GM23338 (cell line): ENCODE measurements around the gene ADAMTS17. TPM values are rescaled to one million over a fixed set of nuclear protein-coding genes. Genes with fewer than 3 reads are reported as not detected.

ENCODE experiments used
- ATAC-seq: fragments of 200-7000 bp; cut with Tn5 transposase; 3 replicates; pipeline ENCODE4 v1.9.1; 2020
- DNase-seq: peaks from one replicate; pipeline ENCODE4 v3.0.0-alpha.2; 2015; ENCODE audit warnings: low spot score
- H2AFZ ChIP-seq: fragments of 200-600 bp; sonication (generic); 2 replicates; pipeline ENCODE4 v1.8.0; 2016; ENCODE audit warnings: antibody characterized with exemption, mild to moderate bottlenecking, moderate library complexity
- H3F3A ChIP-seq: fragments of 200-600 bp; sonication (generic); replicated peaks from 2 replicates; pipeline ENCODE4 v1.8.0; 2017; ENCODE audit warnings: antibody characterized with exemption, mixed run types, low read depth
- H3K27ac ChIP-seq: fragments of 200-600 bp; sonication (generic); 2 replicates; pipeline ENCODE4 v1.6.1; 2016; ENCODE audit warnings: low read depth
- H3K27me3 ChIP-seq: fragments of 200-600 bp; sonication (generic); 2 replicates; pipeline ENCODE4 v1.8.0; 2016; ENCODE audit warnings: mild to moderate bottlenecking, mixed run types, moderate library complexity; ENCODE audit not compliant: insufficient read depth
- H3K36me3 ChIP-seq: fragments of 200-600 bp; sonication (generic); 2 replicates; pipeline ENCODE4 v1.8.0; 2016; ENCODE audit warnings: mild to moderate bottlenecking; ENCODE audit not compliant: insufficient read depth
- H3K4me1 ChIP-seq: fragments of 200-600 bp; sonication (generic); 2 replicates; pipeline ENCODE4 v1.8.0; 2016; ENCODE audit warnings: mild to moderate bottlenecking, moderate library complexity; ENCODE audit not compliant: insufficient read depth
- H3K4me2 ChIP-seq: fragments of 200-600 bp; sonication (generic); 2 replicates; pipeline ENCODE4 v1.7.1; 2017; ENCODE audit warnings: mixed run types
- H3K4me3 ChIP-seq: fragments of 200-600 bp; sonication (generic); 2 replicates; pipeline ENCODE4 v1.6.1; 2016; ENCODE audit warnings: mixed run types
- H3K79me2 ChIP-seq: fragments of 200-600 bp; sonication (generic); replicated peaks from 2 replicates; pipeline ENCODE4 v1.8.0; 2017; ENCODE audit warnings: mild to moderate bottlenecking; ENCODE audit not compliant: insufficient read depth
- H3K9me2 ChIP-seq: fragments of 200-600 bp; sonication (generic); 2 replicates; pipeline ENCODE4 v1.8.0; 2017; ENCODE audit not compliant: insufficient read depth
- H4K20me1 ChIP-seq: fragments of 200-600 bp; sonication (generic); replicated peaks from 2 replicates; pipeline ENCODE4 v1.8.0; 2017; ENCODE audit warnings: mild to moderate bottlenecking; ENCODE audit not compliant: insufficient read depth
- H3K27ac Mint-ChIP-seq: 2 replicates; pipeline ENCODE4 v1.8.0; 2020; ENCODE audit warnings: inconsistent platforms, mild to moderate bottlenecking, moderate library complexity, mixed read lengths
- H3K27me3 Mint-ChIP-seq: 3 replicates; pipeline ENCODE4 v1.8.0; 2022; ENCODE audit warnings: low read depth, mild to moderate bottlenecking, moderate library complexity, mixed read lengths, inconsistent platforms; ENCODE audit not compliant: insufficient read depth, poor library complexity
- H3K36me3 Mint-ChIP-seq: 3 replicates; pipeline ENCODE4 v1.8.0; 2021; ENCODE audit warnings: low read depth, mild to moderate bottlenecking, inconsistent platforms, moderate library complexity, mixed read lengths
- H3K4me1 Mint-ChIP-seq: 3 replicates; pipeline ENCODE4 v1.8.0; 2020; ENCODE audit warnings: mild to moderate bottlenecking, inconsistent platforms, mixed read lengths
- H3K4me3 Mint-ChIP-seq: 3 replicates; pipeline ENCODE4 v1.8.0; 2021; ENCODE audit warnings: moderate library complexity, mild to moderate bottlenecking, inconsistent platforms, mixed read lengths
- H3K9me3 Mint-ChIP-seq: 3 replicates; pipeline ENCODE4 v1.8.0; 2020; ENCODE audit warnings: moderate library complexity, mild to moderate bottlenecking, inconsistent platforms, mixed read lengths
- CREB1 ChIP-seq: fragments of 250-450 bp; sonication (Bioruptor Pico); IDR thresholded peaks from 2 replicates; pipeline ENCODE4 v1.5.0; 2020; ENCODE audit warnings: low read depth, mild to moderate bottlenecking, moderate library complexity
- EZH2 ChIP-seq: fragments of 200-600 bp; sonication (generic); IDR thresholded peaks from one replicate; pipeline ENCODE4 v1.8.0; 2017; ENCODE audit warnings: antibody characterized with exemption, mild to moderate bottlenecking, low read depth; ENCODE audit not compliant: unreplicated experiment
- EZH2phosphoT487 ChIP-seq: fragments of 200-600 bp; sonication (generic); IDR thresholded peaks from one replicate; pipeline ENCODE4 v1.8.1; 2018; ENCODE audit warnings: antibody characterized with exemption; ENCODE audit not compliant: unreplicated experiment
- JUNB ChIP-seq: IDR thresholded peaks from one replicate; pipeline ENCODE4 v1.6.1; 2016; ENCODE audit warnings: antibody characterized with exemption; ENCODE audit not compliant: unreplicated experiment
- NANOG ChIP-seq: IDR thresholded peaks from 2 replicates; pipeline ENCODE4 v1.6.1; 2016; ENCODE audit warnings: antibody characterized with exemption, borderline replicate concordance
- POLR2AphosphoS5 ChIP-seq: IDR thresholded peaks from 2 replicates; pipeline ENCODE4 v1.6.1; 2016; ENCODE audit warnings: antibody characterized with exemption, low read depth
- STAT1 ChIP-seq: IDR thresholded peaks from one replicate; pipeline ENCODE4 v1.6.1; 2016; ENCODE audit warnings: antibody characterized with exemption; ENCODE audit not compliant: unreplicated experiment
- ZNF114 ChIP-seq: fragments of 250-450 bp; sonication (Bioruptor Pico); IDR thresholded peaks from 2 replicates; pipeline ENCODE4 v1.5.0; 2020; ENCODE audit warnings: mild to moderate bottlenecking, moderate library complexity
- ZNF331 ChIP-seq: fragments of 250-450 bp; sonication (Bioruptor Pico); IDR thresholded peaks from 2 replicates; pipeline ENCODE4 v1.5.0; 2020; ENCODE audit warnings: low read depth, mild to moderate bottlenecking, moderate library complexity
- polyA plus RNA-seq: library from polyadenylated mRNA; unstranded; fragments of >200 nt; fragmentation: Nextera tagmentation; extraction: Ambion mirVana; gene quantifications from 2 replicates; pipeline ENCODE4 v1.2.1, GENCODE V29; 2016
- total RNA-seq: library from RNA; depleted of rRNA; stranded (reverse); fragments of >200 nt; shearing (Covaris generic); gene quantifications from 2 replicates; pipeline ENCODE4 v1.2.3, GENCODE V29; 2014
- TF ChIP-seq, protein P1 (sequence below), 2 experiments: fragments of 200-600 bp in 1 of 2; sonication (generic) in 1 of 2; conservative IDR thresholded peaks; 2 replicates each; pipeline versions ENCODE4 v1.5.1 to v1.6.1; 2016 to 2017; ENCODE audit warnings: antibody characterized with exemption in 2 of 2, low read depth in 2 of 2, mild to moderate bottlenecking in 2 of 2, moderate library complexity in 1 of 2
- TF ChIP-seq, protein P2 (sequence below): IDR thresholded peaks from 2 replicates; pipeline ENCODE4 v1.6.1; 2016; ENCODE audit warnings: antibody characterized with exemption
- TF ChIP-seq, protein P3 (sequence below): fragments of 250-450 bp; sonication (Bioruptor Pico); IDR thresholded peaks from 2 replicates; pipeline ENCODE4 v1.5.0; 2020; ENCODE audit warnings: mild to moderate bottlenecking, moderate library complexity
- TF ChIP-seq, protein P4 (sequence below): IDR thresholded peaks from one replicate; pipeline ENCODE4 v1.6.1; 2018; ENCODE audit warnings: antibody characterized with exemption; ENCODE audit not compliant: unreplicated experiment

The ADAMTS17 gene
- total and polyA plus RNA-seq, 2 experiments from 2014 or later: 0.60 to 3.8 TPM

DNA sequence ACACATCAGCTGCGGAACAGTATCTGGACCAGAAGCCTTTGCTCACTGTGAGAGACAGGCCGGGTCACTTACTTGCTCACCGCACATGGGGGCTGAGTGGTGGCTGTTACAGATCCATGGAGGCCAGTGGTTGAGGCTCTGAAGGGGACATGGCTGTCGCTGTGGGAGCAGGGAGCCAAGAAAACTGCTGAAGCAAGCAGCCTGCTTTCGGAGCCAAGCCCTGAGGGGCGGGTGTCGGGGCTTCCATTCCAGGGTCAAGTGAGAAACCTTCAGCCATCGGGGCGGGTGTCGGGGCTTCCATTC lies 42.3 kb upstream of the ADAMTS17 start:
- DNase-seq (no peak), ATAC-seq (no peak)
- no peaks in the 10 kb centered on the region for H3K27me3 ChIP-seq
- no peak overlapping the region for H3K4me2 ChIP-seq
- H3K36me3 ChIP-seq: no peaks in the 10 kb centered on the region
- H3F3A ChIP-seq: no peaks in the 10 kb centered on the region
- no peaks in the 10 kb centered on the region for H3K9me2 ChIP-seq
- Mint-ChIP-seq H3K9me3 (peaks cover 78% of the 10 kb centered on the region), H3K4me1 (no peaks in the 10 kb centered on the region), H3K4me3 (no peak overlapping the region), H3K36me3 (peaks cover 41% of the 10 kb centered on the region), H3K27me3 (peaks cover 7% of the 10 kb centered on the region), H3K27ac (no peak overlapping the region)
- no peaks in the 10 kb centered on the region for H4K20me1 ChIP-seq
- H3K4me1 ChIP-seq: no peaks in the 10 kb centered on the region
- H3K4me3 ChIP-seq: no peak overlapping the region
- H3K79me2 ChIP-seq: no peaks in the 10 kb centered on the region
- H2AFZ ChIP-seq: no peak overlapping the region
- H3K27ac ChIP-seq: no peak overlapping the region
- TF ChIP-seq JUNB (no peak), NANOG (no peak), CREB1 (CRISPR knock-in tag) (no peak), EZH2 (no peak), EZH2phosphoT487 (no peak), STAT1 (no peak), ZNF331 (CRISPR knock-in tag) (no peak), POLR2AphosphoS5 (no peak), ZNF114 (CRISPR knock-in tag) (no peak)
- TF ChIP-seq, protein P1, sequence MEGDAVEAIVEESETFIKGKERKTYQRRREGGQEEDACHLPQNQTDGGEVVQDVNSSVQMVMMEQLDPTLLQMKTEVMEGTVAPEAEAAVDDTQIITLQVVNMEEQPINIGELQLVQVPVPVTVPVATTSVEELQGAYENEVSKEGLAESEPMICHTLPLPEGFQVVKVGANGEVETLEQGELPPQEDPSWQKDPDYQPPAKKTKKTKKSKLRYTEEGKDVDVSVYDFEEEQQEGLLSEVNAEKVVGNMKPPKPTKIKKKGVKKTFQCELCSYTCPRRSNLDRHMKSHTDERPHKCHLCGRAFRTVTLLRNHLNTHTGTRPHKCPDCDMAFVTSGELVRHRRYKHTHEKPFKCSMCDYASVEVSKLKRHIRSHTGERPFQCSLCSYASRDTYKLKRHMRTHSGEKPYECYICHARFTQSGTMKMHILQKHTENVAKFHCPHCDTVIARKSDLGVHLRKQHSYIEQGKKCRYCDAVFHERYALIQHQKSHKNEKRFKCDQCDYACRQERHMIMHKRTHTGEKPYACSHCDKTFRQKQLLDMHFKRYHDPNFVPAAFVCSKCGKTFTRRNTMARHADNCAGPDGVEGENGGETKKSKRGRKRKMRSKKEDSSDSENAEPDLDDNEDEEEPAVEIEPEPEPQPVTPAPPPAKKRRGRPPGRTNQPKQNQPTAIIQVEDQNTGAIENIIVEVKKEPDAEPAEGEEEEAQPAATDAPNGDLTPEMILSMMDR (conservative IDR thresholded peaks at IDR 0.05; ENCODE audit: low read depth in 2 of 2): no peak
- TF ChIP-seq, protein P2, sequence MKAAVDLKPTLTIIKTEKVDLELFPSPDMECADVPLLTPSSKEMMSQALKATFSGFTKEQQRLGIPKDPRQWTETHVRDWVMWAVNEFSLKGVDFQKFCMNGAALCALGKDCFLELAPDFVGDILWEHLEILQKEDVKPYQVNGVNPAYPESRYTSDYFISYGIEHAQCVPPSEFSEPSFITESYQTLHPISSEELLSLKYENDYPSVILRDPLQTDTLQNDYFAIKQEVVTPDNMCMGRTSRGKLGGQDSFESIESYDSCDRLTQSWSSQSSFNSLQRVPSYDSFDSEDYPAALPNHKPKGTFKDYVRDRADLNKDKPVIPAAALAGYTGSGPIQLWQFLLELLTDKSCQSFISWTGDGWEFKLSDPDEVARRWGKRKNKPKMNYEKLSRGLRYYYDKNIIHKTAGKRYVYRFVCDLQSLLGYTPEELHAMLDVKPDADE: no peak
- TF ChIP-seq, protein P3, sequence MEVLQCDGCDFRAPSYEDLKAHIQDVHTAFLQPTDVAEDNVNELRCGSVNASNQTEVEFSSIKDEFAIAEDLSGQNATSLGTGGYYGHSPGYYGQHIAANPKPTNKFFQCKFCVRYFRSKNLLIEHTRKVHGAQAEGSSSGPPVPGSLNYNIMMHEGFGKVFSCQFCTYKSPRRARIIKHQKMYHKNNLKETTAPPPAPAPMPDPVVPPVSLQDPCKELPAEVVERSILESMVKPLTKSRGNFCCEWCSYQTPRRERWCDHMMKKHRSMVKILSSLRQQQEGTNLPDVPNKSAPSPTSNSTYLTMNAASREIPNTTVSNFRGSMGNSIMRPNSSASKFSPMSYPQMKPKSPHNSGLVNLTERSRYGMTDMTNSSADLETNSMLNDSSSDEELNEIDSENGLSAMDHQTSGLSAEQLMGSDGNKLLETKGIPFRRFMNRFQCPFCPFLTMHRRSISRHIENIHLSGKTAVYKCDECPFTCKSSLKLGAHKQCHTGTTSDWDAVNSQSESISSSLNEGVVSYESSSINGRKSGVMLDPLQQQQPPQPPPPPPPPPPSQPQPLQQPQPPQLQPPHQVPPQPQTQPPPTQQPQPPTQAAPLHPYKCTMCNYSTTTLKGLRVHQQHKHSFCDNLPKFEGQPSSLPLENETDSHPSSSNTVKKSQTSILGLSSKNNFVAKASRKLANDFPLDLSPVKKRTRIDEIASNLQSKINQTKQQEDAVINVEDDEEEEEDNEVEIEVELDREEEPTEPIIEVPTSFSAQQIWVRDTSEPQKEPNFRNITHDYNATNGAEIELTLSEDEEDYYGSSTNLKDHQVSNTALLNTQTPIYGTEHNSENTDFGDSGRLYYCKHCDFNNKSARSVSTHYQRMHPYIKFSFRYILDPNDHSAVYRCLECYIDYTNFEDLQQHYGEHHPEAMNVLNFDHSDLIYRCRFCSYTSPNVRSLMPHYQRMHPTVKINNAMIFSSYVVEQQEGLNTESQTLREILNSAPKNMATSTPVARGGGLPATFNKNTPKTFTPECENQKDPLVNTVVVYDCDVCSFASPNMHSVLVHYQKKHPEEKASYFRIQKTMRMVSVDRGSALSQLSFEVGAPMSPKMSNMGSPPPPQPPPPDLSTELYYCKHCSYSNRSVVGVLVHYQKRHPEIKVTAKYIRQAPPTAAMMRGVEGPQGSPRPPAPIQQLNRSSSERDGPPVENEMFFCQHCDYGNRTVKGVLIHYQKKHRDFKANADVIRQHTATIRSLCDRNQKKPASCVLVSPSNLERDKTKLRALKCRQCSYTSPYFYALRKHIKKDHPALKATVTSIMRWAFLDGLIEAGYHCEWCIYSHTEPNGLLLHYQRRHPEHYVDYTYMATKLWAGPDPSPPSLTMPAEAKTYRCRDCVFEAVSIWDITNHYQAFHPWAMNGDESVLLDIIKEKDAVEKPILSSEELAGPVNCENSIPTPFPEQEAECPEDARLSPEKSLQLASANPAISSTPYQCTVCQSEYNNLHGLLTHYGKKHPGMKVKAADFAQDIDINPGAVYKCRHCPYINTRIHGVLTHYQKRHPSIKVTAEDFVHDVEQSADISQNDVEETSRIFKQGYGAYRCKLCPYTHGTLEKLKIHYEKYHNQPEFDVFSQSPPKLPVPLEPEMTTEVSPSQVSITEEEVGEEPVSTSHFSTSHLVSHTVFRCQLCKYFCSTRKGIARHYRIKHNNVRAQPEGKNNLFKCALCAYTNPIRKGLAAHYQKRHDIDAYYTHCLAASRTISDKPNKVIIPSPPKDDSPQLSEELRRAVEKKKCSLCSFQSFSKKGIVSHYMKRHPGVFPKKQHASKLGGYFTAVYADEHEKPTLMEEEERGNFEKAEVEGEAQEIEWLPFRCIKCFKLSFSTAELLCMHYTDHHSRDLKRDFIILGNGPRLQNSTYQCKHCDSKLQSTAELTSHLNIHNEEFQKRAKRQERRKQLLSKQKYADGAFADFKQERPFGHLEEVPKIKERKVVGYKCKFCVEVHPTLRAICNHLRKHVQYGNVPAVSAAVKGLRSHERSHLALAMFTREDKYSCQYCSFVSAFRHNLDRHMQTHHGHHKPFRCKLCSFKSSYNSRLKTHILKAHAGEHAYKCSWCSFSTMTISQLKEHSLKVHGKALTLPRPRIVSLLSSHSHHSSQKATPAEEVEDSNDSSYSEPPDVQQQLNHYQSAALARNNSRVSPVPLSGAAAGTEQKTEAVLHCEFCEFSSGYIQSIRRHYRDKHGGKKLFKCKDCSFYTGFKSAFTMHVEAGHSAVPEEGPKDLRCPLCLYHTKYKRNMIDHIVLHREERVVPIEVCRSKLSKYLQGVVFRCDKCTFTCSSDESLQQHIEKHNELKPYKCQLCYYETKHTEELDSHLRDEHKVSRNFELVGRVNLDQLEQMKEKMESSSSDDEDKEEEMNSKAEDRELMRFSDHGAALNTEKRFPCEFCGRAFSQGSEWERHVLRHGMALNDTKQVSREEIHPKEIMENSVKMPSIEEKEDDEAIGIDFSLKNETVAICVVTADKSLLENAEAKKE: no peak
- TF ChIP-seq, protein P4, sequence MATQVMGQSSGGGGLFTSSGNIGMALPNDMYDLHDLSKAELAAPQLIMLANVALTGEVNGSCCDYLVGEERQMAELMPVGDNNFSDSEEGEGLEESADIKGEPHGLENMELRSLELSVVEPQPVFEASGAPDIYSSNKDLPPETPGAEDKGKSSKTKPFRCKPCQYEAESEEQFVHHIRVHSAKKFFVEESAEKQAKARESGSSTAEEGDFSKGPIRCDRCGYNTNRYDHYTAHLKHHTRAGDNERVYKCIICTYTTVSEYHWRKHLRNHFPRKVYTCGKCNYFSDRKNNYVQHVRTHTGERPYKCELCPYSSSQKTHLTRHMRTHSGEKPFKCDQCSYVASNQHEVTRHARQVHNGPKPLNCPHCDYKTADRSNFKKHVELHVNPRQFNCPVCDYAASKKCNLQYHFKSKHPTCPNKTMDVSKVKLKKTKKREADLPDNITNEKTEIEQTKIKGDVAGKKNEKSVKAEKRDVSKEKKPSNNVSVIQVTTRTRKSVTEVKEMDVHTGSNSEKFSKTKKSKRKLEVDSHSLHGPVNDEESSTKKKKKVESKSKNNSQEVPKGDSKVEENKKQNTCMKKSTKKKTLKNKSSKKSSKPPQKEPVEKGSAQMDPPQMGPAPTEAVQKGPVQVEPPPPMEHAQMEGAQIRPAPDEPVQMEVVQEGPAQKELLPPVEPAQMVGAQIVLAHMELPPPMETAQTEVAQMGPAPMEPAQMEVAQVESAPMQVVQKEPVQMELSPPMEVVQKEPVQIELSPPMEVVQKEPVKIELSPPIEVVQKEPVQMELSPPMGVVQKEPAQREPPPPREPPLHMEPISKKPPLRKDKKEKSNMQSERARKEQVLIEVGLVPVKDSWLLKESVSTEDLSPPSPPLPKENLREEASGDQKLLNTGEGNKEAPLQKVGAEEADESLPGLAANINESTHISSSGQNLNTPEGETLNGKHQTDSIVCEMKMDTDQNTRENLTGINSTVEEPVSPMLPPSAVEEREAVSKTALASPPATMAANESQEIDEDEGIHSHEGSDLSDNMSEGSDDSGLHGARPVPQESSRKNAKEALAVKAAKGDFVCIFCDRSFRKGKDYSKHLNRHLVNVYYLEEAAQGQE: no peak
